NT2/D1 (cell line): Measurements from ENCODE around the gene DYNC1H1.

Source experiments
- SUZ12 ChIP-seq: IDR thresholded peaks from 2 replicates; pipeline ENCODE4 v1.6.1; 2011; ENCODE audit not compliant: insufficient read length, insufficient read depth; ENCODE audit errors: extremely low read depth
- YY1 ChIP-seq: IDR thresholded peaks from 2 replicates; pipeline ENCODE4 v1.6.1; 2011; ENCODE audit not compliant: insufficient read length, insufficient read depth

- TF ChIP-seq YY1 (no peak), SUZ12 (no peak)
Measured at GRCh38 chr14:102016420-102017090, 52.2 kb downstream of the DYNC1H1 start.
